Muscle layer of colon (tissue), 2 donors: ENCODE measurements around the gene CNDP2.
"Not testable (repeated sequence)": the region's sequence is repeated elsewhere in the genome, so short reads cannot be mapped to it uniquely, and the experiment has no call there.

Experiments
- H3K27ac ChIP-seq: one replicate; pipeline ENCODE4 v1.7.0; 2013; ENCODE audit warnings: low read depth, mild to moderate bottlenecking, low read length, moderate library complexity
- H3K27me3 ChIP-seq, 2 donors: one replicate each; pipeline ENCODE4 v1.7.0; 2013; ENCODE audit warnings: low read length in 2 of 2, mild to moderate bottlenecking in 2 of 2; ENCODE audit not compliant: insufficient read depth in 2 of 2, control insufficient read depth in 1 of 2
- H3K36me3 ChIP-seq: one replicate; pipeline ENCODE4 v1.7.0; 2013; ENCODE audit warnings: mild to moderate bottlenecking, low read length; ENCODE audit not compliant: insufficient read depth
- H3K4me1 ChIP-seq: one replicate; pipeline ENCODE4 v1.7.0; 2013; ENCODE audit warnings: mild to moderate bottlenecking, low read length; ENCODE audit not compliant: insufficient read depth
- H3K4me3 ChIP-seq, 2 donors: one replicate each; pipeline ENCODE4 v1.7.0; 2013; ENCODE audit warnings: low read length in 2 of 2, low read depth in 1 of 2, mild to moderate bottlenecking in 1 of 2, moderate library complexity in 1 of 2
- H3K9ac ChIP-seq: one replicate; pipeline ENCODE4 v1.7.0; 2013; ENCODE audit warnings: low read length
- H3K9me3 ChIP-seq: one replicate; pipeline ENCODE4 v1.7.0; 2013; ENCODE audit warnings: mild to moderate bottlenecking, low read length
- donor health status: abdominal sarcoma.
- donor health status: Adenocarcinoma of cecum.

Gene CNDP2

GRCh38 chr18:74493689-74494088 is 2.5 kb upstream of the CNDP2 start:
- H3K27ac ChIP-seq, result no peak overlapping the region
- no peak overlapping the region for H3K9ac ChIP-seq
- H3K4me1 ChIP-seq, result peaks cover 11% of the 10 kb centered on the region
- no peaks in the 10 kb centered on the region for H3K36me3 ChIP-seq
- no peaks in the 10 kb centered on the region for H3K27me3 ChIP-seq
- H3K4me3 ChIP-seq, result no peak overlapping the region
- H3K9me3 ChIP-seq, result no peaks in the 10 kb centered on the region

- Histone ChIP-seq H3K27me3 (no peaks in the 10 kb centered on the region), H3K36me3 (no peaks in the 10 kb centered on the region), H3K27ac (no peak overlapping the region), H3K9me3 (no peaks in the 10 kb centered on the region), H3K9ac (no peak overlapping the region), H3K4me3 (no peak overlapping the region), H3K4me1 (peaks cover 17% of the 10 kb centered on the region)
Observed at GRCh38 chr18:74494514-74494913, 1.6 kb upstream of the CNDP2 start.

- H3K27me3 ChIP-seq, result no peaks in the 10 kb centered on the region
- H3K4me1 ChIP-seq, result peaks cover 17% of the 10 kb centered on the region
- H3K9me3 ChIP-seq, result no peaks in the 10 kb centered on the region
- peak overlapping the region; percentile 81 to 89 for H3K4me3 ChIP-seq
- H3K36me3 ChIP-seq, result peaks cover 9% of the 10 kb centered on the region
- H3K27ac ChIP-seq, result peak overlapping the region; percentile 90
- peak overlapping the region; percentile 69 for H3K9ac ChIP-seq
Observed at GRCh38 chr18:74496508-74497323, 553 bp downstream of the CNDP2 start.

DNA sequence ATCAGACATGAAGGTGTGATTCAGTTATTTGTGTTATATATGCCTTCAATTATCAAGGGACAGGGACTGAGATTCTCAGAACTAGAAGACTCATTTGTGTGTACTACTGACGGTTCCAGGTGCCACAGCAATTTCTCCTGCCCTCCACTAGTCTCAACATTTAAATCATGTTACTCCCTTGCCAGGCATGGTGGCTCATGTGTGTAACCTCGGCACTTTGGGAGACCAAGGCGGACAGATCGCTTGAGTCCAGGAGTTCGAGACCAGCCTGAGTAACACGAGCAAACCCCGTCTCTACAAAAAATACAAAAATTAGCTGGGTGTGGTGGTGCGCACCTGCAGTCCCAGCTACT is 1.1 kb downstream of the CNDP2 start:
- H3K9me3 ChIP-seq, result no peaks in the 10 kb centered on the region
- peaks cover 17% of the 10 kb centered on the region for H3K4me1 ChIP-seq
- no peak overlapping the region for H3K27ac ChIP-seq

GRCh38 chr18:74497778-74498177 is 1.6 kb downstream of the CNDP2 start:
- Histone ChIP-seq H3K4me3 (no peak overlapping the region), H3K27ac (no peak overlapping the region), H3K4me1 (peaks cover 17% of the 10 kb centered on the region), H3K36me3 (peaks cover 16% of the 10 kb centered on the region), H3K9ac (no peak overlapping the region), H3K9me3 (no peaks in the 10 kb centered on the region), H3K27me3 (no peaks in the 10 kb centered on the region)

More for the DNA sequence above, 1.1 kb downstream of the CNDP2 start:
- Histone ChIP-seq H3K9ac (no peak overlapping the region), H3K36me3 (peaks cover 11% of the 10 kb centered on the region), H3K27me3 (no peaks in the 10 kb centered on the region), H3K4me3 (peak overlapping the region in 1 of 2 donors; percentile 89)

DNA sequence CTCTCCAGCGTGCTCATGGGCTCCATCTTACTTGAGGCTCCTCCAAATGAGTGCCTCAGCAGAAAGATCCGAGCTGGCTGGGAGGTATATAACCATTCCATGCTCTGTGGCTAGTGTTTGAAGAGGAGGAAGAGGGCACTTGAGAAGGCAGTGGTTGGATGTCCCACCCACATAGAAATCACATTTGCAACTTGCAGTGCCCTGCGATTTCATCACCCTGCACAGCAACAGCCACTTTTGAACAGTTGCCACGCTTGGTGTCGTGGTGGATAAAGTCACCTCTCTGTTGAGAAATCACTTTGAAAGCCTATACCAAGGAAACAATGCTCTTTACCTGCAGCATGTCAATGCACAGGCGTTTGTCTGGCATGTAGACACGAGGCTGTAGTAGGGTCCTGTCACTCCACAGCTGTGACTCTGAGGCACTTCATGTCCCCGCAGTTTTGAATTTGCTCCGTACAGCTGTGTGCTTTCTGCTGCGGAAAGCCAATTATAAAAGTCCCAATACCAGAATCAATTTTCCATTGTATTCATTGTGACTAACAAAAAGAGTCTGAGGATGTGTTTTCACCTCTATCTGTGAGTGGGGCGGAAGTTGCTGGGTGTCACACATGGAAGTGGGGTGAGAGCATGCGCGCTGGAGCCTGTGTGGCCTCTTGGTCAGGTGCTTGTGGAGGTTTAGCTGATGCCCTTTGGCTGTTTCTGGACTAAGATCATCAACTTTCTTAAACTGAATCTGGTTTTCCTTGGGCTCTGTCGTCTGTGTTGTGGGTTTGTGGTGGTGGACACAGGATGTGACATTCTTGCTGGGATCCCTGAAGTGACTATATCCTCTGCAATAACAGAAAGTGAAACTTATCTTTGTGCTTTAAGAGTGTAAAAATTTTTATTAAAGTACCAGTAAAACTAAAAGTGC is 2.8 kb downstream of the CNDP2 start:
- Histone ChIP-seq H3K4me1 (peaks cover 17% of the 10 kb centered on the region), H3K9ac (no peak overlapping the region), H3K9me3 (no peaks in the 10 kb centered on the region), H3K27ac (no peak overlapping the region), H3K4me3 (peak overlapping the region in 1 of 2 donors; percentile 34), H3K36me3 (peaks cover 26% of the 10 kb centered on the region), H3K27me3 (no peaks in the 10 kb centered on the region)

DNA sequence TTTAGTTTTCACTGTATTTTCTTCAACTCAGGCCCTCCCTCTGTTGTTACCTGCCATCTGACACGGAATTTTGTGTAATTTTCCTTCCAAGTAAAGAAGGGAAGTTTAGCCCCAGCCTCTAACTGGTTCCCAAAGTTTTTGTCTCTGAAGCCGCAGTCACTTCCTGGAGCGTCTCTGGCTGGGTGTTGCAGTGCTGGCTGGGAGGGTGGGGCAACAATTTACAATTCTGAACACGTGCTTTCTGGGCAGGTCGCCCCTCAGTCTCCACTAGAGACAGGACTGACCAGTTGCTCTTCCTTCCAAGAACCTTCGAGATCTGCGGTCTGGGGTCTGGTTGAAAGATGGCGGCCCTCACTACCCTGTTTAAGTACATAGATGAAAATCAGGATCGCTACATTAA is 3.5 kb downstream of the CNDP2 start:
- Histone ChIP-seq H3K4me1 (peaks cover 17% of the 10 kb centered on the region), H3K9ac (no peak overlapping the region), H3K27ac (peak overlapping the region; percentile 43)

DNA sequence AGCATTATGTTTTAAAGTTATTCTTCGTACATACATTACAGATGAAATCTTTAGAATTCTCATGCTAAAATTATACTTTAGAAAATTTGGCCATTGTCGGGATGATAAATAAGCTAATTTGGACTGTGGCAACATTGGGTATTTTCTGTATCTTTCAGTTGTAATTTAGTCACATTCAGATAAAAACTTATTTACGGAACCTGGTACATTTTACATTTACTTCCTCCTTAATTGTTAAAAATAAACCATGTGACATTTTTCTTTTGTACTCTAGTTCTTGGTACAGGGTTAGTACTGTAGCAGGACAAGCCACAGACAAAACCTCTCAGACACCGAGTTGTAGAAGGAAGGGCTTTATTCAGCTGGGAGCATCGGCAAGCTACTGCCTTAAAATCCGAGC is 4.2 kb downstream of the CNDP2 start:
- Histone ChIP-seq H3K4me1 (peaks cover 17% of the 10 kb centered on the region), H3K9ac (no peak overlapping the region), H3K36me3 (peaks cover 35% of the 10 kb centered on the region), H3K27ac (no peak overlapping the region), H3K9me3 (no peaks in the 10 kb centered on the region), H3K4me3 (no peak overlapping the region), H3K27me3 (no peaks in the 10 kb centered on the region)

More for the DNA sequence above, 3.5 kb downstream of the CNDP2 start:
- Histone ChIP-seq H3K36me3 (peaks cover 33% of the 10 kb centered on the region), H3K27me3 (no peaks in the 10 kb centered on the region), H3K4me3 (peak overlapping the region in 1 of 2 donors; percentile 34), H3K9me3 (no peaks in the 10 kb centered on the region)

- H3K9ac ChIP-seq, H3K4me3 ChIP-seq: not testable (repeated sequence)
- H3K4me1 ChIP-seq, result peaks cover 17% of the 10 kb centered on the region
Observed at GRCh38 chr18:74500774-74501173, 4.6 kb downstream of the CNDP2 start.

GRCh38 chr18:74501386-74501785 is 5.2 kb downstream of the CNDP2 start:
- no peak overlapping the region for H3K4me3 ChIP-seq
- no peaks in the 10 kb centered on the region for H3K27me3 ChIP-seq
- H3K9me3 ChIP-seq, result no peaks in the 10 kb centered on the region
- H3K36me3 ChIP-seq, result peaks cover 37% of the 10 kb centered on the region
- no peak overlapping the region for H3K27ac ChIP-seq
- no peak overlapping the region for H3K9ac ChIP-seq
- H3K4me1 ChIP-seq, result peaks cover 17% of the 10 kb centered on the region

More at GRCh38 chr18:74500774-74501173, 4.6 kb downstream of the CNDP2 start:
- H3K27me3 ChIP-seq, H3K9me3 ChIP-seq, H3K27ac ChIP-seq: not testable (repeated sequence)
- peaks cover 35% of the 10 kb centered on the region for H3K36me3 ChIP-seq

- no peak overlapping the region for H3K27ac ChIP-seq
- H3K36me3 ChIP-seq, result peaks cover 52% of the 10 kb centered on the region
- H3K4me3 ChIP-seq, result no peak overlapping the region
- H3K4me1 ChIP-seq, result peaks cover 13% of the 10 kb centered on the region
- H3K9ac ChIP-seq, result no peak overlapping the region
- H3K27me3 ChIP-seq, result no peaks in the 10 kb centered on the region
- no peaks in the 10 kb centered on the region for H3K9me3 ChIP-seq
Observed at GRCh38 chr18:74503137-74503536, 7.0 kb downstream of the CNDP2 start.
